ENCODE data around the gene EPAS1.

DNA sequence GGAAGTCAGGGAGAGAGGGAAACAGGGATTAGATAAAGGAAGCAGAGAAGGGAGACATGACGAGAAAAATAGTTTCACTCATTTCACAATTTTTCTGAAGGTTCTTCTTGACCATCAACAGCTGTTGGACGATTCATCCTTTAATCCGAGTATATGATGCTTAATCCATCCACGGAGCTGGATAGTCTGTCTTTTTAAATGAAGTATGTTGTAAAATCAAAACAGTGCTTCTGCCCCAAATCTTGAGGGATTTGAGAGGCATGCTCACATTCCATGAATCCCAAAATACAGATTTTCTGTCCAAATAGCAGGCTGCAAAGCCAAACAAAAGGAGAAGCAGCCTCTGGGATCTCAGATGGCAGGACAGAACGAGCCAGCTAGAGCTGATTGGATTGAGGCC is 47.5 kb downstream of the EPAS1 start:
- TF ChIP-seq POLR2A (IDR thresholded peaks at IDR 0.05; ENCODE audit: low read length) (no peak), GATA1 (IDR thresholded peaks at IDR 0.05; ENCODE audit: low read depth, low read length) (no peak)

Data from erythroblast (primary cell).